CD4-positive, alpha-beta T cell (primary cell): ENCODE results near the gene TTLL10. TPM values are rescaled to one million over a fixed set of nuclear protein-coding genes. Genes with fewer than 3 reads are reported as not detected.

Experiments
- ATAC-seq: fragments of 200-7000 bp; cut with Tn5 transposase; one replicate; pipeline ENCODE4 v1.10.0; 2022; ENCODE audit warnings: mild to moderate bottlenecking; ENCODE audit not compliant: poor library complexity
- CTCF ChIA-PET: fragments of 350-600 bp; sonication (Branson Sonifier 250); formaldehyde crosslinking; loops from one replicate; lab custom pipeline; 2021; ENCODE audit warnings: antibody characterized with exemption, inconsistent platforms; lab: Charles Lee
- POLR2A ChIA-PET: fragments of 350-600 bp; sonication (Branson Sonifier 250); formaldehyde crosslinking; loops from one replicate; lab custom pipeline; 2021; ENCODE audit warnings: antibody characterized with exemption, inconsistent platforms; lab: Charles Lee
- DNase-seq, 14 experiments: peaks; one replicate each; pipeline ENCODE4 v3.0.0-alpha.2; 2013 to 2020; ENCODE audit warnings: mixed read lengths in 2 of 14
- H3K27ac ChIP-seq, 2 donors: one replicate each; pipeline versions ENCODE4 v1.5.1 to v1.7.0; 2013; ENCODE audit warnings: low read length in 2 of 2, low read depth in 1 of 2, mild to moderate bottlenecking in 1 of 2
- H3K27me3 ChIP-seq, 2 experiments: 1 replicate in 1 of 2; 2 replicates in 1 of 2; pipeline versions ENCODE4 v1.6.1 to v1.7.0; 2013; ENCODE audit warnings: low read length in 2 of 2, control low read depth in 1 of 2, mild to moderate bottlenecking in 1 of 2, moderate library complexity in 1 of 2; ENCODE audit not compliant: insufficient read depth in 2 of 2, control insufficient read depth in 1 of 2
- H3K36me3 ChIP-seq: one replicate; pipeline ENCODE4 v1.6.1; 2013; ENCODE audit warnings: low read length, control low read depth; ENCODE audit not compliant: insufficient read depth
- H3K4me1 ChIP-seq: one replicate; pipeline ENCODE4 v1.6.1; 2013; ENCODE audit warnings: low read length, control low read depth; ENCODE audit not compliant: insufficient read depth
- H3K4me3 ChIP-seq: one replicate; pipeline ENCODE4 v1.5.1; 2013; ENCODE audit warnings: mild to moderate bottlenecking, low read length, moderate library complexity
- H3K9me3 ChIP-seq, 2 experiments: 1 replicate in 1 of 2; 2 replicates in 1 of 2; pipeline versions ENCODE4 v1.6.1 to v1.7.0; 2013; ENCODE audit warnings: low read length in 2 of 2, mild to moderate bottlenecking in 2 of 2, control low read depth in 1 of 2, moderate library complexity in 1 of 2; ENCODE audit not compliant: control insufficient read depth in 1 of 2, insufficient read depth in 1 of 2
- H3K27ac Mint-ChIP-seq: one replicate; pipeline ENCODE4 v1.8.0; 2020; ENCODE audit warnings: mixed read lengths
- H3K27me3 Mint-ChIP-seq: one replicate; pipeline ENCODE4 v1.8.0; 2021; ENCODE audit warnings: mixed read lengths
- H3K36me3 Mint-ChIP-seq: one replicate; pipeline ENCODE4 v1.8.0; 2021; ENCODE audit warnings: low read depth, mixed read lengths
- H3K4me1 Mint-ChIP-seq: one replicate; pipeline ENCODE4 v1.8.0; 2021; ENCODE audit warnings: low read depth, mixed read lengths
- H3K4me3 Mint-ChIP-seq: one replicate; pipeline ENCODE4 v1.8.0; 2020; ENCODE audit warnings: mild to moderate bottlenecking, mixed read lengths
- H3K9me3 Mint-ChIP-seq: one replicate; pipeline ENCODE4 v1.8.0; 2020; ENCODE audit warnings: mixed read lengths
- intact Hi-C, 2 experiments: fragments of 100-400 bp; cut with DNase I in 1 of 2; cut with micrococcal nuclease in 1 of 2; formaldehyde crosslinking; loops; one replicate each; pipeline versions ENCODE4 v1.15.1 to v1.9.0; 2023 to 2025; cut with DNase I, micrococcal nuclease
- total RNA-seq, 174 experiments: library from RNA in 2 of 174; stranded (reverse) in 2 of 174; gene quantifications; one replicate each; pipeline ENCODE4 v1.2.3 and lab custom pipeline; 2021 to 2026
- TF ChIP-seq, protein P1 (sequence below): fragments of 200-600 bp; IDR thresholded peaks from one replicate; pipeline ENCODE4 v1.8.0; 2022; ENCODE audit warnings: antibody characterized with exemption, mild to moderate bottlenecking

Gene TTLL10
- total RNA-seq, 2 experiments from 2014 or later = 0.11 to 0.59 TPM

DNA sequence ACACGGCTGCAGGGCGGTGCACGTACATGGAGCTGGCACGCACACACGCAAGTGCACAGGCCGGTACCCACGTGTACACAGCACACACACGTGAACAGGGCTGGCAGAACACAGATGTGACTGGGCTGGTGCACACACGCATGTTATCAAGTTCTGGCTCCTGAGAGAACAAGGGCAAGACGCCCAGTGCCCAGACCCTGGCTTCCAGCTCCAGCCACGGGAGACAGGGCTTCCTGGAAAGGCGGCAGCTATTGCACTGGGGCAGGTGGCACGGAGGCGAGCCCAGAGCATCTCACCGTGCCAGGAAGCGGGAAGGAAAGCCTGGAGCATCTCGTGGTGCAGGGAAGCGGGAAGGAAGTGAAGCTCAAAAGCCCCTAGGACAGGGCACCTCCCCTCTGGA lies 52.2 kb downstream of the TTLL10 start:
- Histone ChIP-seq H3K36me3 (peaks cover 73% of the 10 kb centered on the region), H3K27me3 (no peaks in the 10 kb centered on the region), H3K9me3 (no peaks in the 10 kb centered on the region), H3K4me1 (peaks cover 47% of the 10 kb centered on the region), H3K4me3 (no peak overlapping the region), H3K27ac (no peak overlapping the region)
- Mint-ChIP-seq H3K36me3 (peaks cover 72% of the 10 kb centered on the region), H3K4me1 (peaks cover 18% of the 10 kb centered on the region), H3K4me3 (peak overlapping the region; percentile 58), H3K27ac (no peak overlapping the region), H3K27me3 (no peaks in the 10 kb centered on the region), H3K9me3 (no peaks in the 10 kb centered on the region)
- no peak for DNase-seq
- no peak for ATAC-seq
- POLR2A ChIA-PET = no interaction called here
- intact Hi-C loops = no loop called here
- TF ChIP-seq, protein P1, sequence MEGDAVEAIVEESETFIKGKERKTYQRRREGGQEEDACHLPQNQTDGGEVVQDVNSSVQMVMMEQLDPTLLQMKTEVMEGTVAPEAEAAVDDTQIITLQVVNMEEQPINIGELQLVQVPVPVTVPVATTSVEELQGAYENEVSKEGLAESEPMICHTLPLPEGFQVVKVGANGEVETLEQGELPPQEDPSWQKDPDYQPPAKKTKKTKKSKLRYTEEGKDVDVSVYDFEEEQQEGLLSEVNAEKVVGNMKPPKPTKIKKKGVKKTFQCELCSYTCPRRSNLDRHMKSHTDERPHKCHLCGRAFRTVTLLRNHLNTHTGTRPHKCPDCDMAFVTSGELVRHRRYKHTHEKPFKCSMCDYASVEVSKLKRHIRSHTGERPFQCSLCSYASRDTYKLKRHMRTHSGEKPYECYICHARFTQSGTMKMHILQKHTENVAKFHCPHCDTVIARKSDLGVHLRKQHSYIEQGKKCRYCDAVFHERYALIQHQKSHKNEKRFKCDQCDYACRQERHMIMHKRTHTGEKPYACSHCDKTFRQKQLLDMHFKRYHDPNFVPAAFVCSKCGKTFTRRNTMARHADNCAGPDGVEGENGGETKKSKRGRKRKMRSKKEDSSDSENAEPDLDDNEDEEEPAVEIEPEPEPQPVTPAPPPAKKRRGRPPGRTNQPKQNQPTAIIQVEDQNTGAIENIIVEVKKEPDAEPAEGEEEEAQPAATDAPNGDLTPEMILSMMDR = no peak
- CTCF ChIA-PET = no interaction called here

DNA sequence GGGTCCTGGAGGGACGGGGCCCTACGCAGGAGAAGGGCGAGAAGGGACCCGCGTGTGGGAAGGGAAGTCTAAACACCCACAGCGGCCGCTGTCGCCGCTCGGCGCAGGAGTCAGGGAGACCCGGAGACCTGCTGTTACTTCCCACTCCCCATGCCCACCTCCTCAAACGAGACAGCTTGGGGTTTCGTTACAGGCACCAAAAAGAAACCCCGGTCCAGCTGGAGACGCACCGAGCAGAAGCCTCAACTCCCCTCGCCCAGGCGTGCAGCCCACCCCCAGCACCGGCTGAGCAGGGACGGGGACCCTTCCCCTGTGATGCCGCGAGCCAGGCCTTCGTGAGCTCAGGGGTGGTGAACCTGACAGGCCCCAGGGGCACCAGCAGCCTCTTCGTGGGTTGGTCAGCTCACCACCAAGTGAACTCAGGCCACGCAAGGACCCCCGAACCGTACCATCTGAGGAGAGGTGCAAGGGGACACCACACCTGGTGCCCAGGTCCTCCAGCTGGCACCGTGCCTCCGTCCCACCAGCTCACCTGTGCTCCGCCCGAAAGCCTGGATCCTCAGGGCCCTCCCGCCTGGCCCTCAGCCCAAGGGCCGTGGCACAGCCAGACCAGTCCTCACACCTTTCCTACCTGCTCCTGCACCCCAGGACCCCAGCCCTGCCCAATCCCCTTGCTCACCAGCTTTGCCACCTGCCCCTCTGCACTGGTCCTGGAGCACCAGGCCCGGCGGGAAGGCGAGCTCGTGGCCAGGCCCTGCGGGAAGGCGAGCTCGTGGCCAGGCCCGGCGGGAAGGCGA lies 53.1 kb downstream of the TTLL10 start:
- no peak overlapping the region for H3K27ac ChIP-seq
- intact Hi-C loops = no loop called here
- Mint-ChIP-seq H3K36me3 (peaks cover 72% of the 10 kb centered on the region), H3K4me1 (peaks cover 22% of the 10 kb centered on the region), H3K9me3 (no peaks in the 10 kb centered on the region), H3K27ac (no peak overlapping the region), H3K4me3 (no peak overlapping the region), H3K27me3 (no peaks in the 10 kb centered on the region)
- ATAC-seq = no peak
- ChIA-PET POLR2A (no interaction called here), CTCF (interaction anchor here (0.9 kb wide), 1 partner anchor 104 kb away, joined by 3 read pairs; no protein-coding TSS in a partner anchor)
- H3K4me3 ChIP-seq = no peak overlapping the region
- no peaks in the 10 kb centered on the region for H3K27me3 ChIP-seq
- peaks cover 51% of the 10 kb centered on the region for H3K4me1 ChIP-seq
- H3K9me3 ChIP-seq = no peaks in the 10 kb centered on the region
- TF ChIP-seq, protein P1 = no peak
- H3K36me3 ChIP-seq = peaks cover 64% of the 10 kb centered on the region
- DNase-seq = no peak

DNA sequence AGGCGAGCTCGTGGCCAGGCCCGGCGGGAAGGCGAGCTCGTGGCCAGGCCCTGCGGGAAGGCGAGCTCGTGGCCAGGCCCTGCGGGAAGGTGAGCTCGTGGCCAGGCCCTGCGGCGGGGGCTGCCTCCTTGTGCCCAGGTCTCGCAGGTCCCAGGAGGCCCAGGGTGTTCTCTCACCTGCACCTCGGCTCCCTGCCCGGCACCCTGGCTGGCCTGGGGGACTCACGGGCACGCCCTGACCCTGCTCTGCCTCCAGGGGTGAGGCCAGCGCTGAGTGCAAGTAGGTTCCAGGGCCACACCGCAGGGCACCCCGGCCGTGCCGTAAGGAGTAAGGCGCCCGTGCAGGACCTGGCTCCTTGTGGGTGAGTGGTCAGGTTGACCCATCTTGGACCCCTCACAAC lies 53.7 kb downstream of the TTLL10 start:
- H3K36me3 ChIP-seq = peaks cover 59% of the 10 kb centered on the region
- peaks cover 69% of the 10 kb centered on the region for H3K36me3 Mint-ChIP-seq

More for the DNA sequence above, 53.7 kb downstream of the TTLL10 start:
- ChIA-PET POLR2A (no interaction called here), CTCF (interaction anchor here (0.9 kb wide), 1 partner anchor 105 kb away, joined by 3 read pairs; no protein-coding TSS in a partner anchor)
- Histone ChIP-seq H3K4me1 (peaks cover 51% of the 10 kb centered on the region), H3K27ac (no peak overlapping the region), H3K4me3 (no peak overlapping the region), H3K27me3 (no peaks in the 10 kb centered on the region), H3K9me3 (no peaks in the 10 kb centered on the region)
- H3K27ac Mint-ChIP-seq = no peak overlapping the region
- intact Hi-C loops = no loop called here
- no peaks in the 10 kb centered on the region for H3K27me3 Mint-ChIP-seq
- H3K4me1 Mint-ChIP-seq = peaks cover 22% of the 10 kb centered on the region
- ATAC-seq (no peak), DNase-seq (no peak)
- TF ChIP-seq, protein P1 = no peak
- H3K4me3 Mint-ChIP-seq = no peak overlapping the region
- no peaks in the 10 kb centered on the region for H3K9me3 Mint-ChIP-seq
